Lower leg skin (tissue), 3 donors: ENCODE data around the gene CAP2.

Experiments used
- POLR2A ChIP-seq, 2 donors: fragments of 450-650 bp; IDR thresholded peaks; one replicate each; pipeline ENCODE4 v1.6.1; 2016 to 2017; ENCODE audit warnings: antibody characterized with exemption in 2 of 2, mild to moderate bottlenecking in 1 of 2, moderate library complexity in 1 of 2
- TF ChIP-seq, protein P1 (sequence below), 3 donors: fragments of 450-650 bp; IDR thresholded peaks; one replicate each; pipeline ENCODE4 v1.5.1; 2016; ENCODE audit warnings: antibody characterized with exemption in 3 of 3, mild to moderate bottlenecking in 3 of 3, moderate library complexity in 2 of 3

DNA sequence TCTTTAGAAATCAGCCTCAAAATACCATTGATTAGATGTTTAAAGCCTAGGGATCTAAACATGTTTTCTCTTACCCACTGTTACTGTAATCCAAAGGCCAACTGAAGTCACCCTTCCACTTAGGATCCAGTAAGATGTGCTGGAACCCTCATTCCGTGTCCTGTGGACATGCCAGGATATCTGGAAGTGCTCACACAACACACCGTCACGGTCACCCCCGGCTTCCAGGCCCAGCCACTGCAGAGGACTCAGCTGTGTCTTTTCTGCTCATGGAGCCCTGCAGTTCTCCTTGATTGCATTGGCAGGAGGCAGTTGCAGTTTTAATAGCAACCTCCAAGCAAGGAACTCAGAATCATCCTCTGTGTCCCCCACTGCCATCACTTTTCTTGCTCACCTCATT is 93.3 kb downstream of the CAP2 start:
- no peak for TF ChIP-seq POLR2A (IDR thresholded peaks at IDR 0.05)
- TF ChIP-seq, protein P1, sequence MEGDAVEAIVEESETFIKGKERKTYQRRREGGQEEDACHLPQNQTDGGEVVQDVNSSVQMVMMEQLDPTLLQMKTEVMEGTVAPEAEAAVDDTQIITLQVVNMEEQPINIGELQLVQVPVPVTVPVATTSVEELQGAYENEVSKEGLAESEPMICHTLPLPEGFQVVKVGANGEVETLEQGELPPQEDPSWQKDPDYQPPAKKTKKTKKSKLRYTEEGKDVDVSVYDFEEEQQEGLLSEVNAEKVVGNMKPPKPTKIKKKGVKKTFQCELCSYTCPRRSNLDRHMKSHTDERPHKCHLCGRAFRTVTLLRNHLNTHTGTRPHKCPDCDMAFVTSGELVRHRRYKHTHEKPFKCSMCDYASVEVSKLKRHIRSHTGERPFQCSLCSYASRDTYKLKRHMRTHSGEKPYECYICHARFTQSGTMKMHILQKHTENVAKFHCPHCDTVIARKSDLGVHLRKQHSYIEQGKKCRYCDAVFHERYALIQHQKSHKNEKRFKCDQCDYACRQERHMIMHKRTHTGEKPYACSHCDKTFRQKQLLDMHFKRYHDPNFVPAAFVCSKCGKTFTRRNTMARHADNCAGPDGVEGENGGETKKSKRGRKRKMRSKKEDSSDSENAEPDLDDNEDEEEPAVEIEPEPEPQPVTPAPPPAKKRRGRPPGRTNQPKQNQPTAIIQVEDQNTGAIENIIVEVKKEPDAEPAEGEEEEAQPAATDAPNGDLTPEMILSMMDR (IDR thresholded peaks at IDR 0.05), result no peak
